22Rv1 (cell line): ENCODE measurements around the gene JPH3.

Experiments used
- H3K27ac ChIP-seq: fragments of 450-650 bp; 2 replicates; pipeline ENCODE4 v1.5.1; 2017
- ZFX ChIP-seq: fragments of 450-650 bp; IDR thresholded peaks from 2 replicates; pipeline ENCODE4 v1.6.1; 2017; ENCODE audit warnings: antibody characterized with exemption, borderline replicate concordance
- TF ChIP-seq, protein P1 (sequence below): fragments of 450-650 bp; IDR thresholded peaks from 2 replicates; pipeline ENCODE4 v1.5.1; 2017; ENCODE audit warnings: mild to moderate bottlenecking

JPH3 gene

DNA sequence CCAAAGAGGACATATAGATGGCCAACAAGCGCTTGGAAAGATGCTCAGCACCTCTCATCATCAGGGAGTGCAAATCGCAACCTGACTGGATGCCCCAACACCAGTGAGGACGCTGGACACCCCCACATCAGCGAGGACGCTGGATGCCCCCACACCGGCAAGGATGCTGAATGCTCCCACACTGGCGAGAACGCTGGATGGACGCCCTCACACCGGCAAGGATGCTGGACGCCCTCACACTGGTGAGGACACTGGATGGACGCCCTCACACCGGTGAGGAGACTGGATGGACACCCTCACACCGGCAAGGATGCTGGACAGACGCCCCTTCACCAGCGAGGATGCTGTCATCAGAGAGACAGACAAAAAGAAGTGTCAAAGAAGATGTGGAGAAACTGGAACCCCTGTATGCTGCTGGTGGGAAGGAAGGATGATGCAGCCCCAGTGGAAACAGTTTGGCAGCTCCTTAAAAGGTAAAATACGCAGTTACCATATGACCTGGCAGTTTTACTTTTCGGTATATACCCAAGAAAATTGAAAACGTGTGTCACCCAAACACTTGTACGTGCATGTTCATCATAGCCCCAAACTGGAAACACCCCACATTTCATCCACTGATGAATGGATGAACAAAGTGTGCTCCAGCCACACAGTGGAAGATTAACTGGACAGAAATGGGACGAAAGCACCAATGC, 10.1 kb upstream of the JPH3 start:
- TF ChIP-seq, protein P1, sequence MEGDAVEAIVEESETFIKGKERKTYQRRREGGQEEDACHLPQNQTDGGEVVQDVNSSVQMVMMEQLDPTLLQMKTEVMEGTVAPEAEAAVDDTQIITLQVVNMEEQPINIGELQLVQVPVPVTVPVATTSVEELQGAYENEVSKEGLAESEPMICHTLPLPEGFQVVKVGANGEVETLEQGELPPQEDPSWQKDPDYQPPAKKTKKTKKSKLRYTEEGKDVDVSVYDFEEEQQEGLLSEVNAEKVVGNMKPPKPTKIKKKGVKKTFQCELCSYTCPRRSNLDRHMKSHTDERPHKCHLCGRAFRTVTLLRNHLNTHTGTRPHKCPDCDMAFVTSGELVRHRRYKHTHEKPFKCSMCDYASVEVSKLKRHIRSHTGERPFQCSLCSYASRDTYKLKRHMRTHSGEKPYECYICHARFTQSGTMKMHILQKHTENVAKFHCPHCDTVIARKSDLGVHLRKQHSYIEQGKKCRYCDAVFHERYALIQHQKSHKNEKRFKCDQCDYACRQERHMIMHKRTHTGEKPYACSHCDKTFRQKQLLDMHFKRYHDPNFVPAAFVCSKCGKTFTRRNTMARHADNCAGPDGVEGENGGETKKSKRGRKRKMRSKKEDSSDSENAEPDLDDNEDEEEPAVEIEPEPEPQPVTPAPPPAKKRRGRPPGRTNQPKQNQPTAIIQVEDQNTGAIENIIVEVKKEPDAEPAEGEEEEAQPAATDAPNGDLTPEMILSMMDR = no peak
- no peak for TF ChIP-seq ZFX
- H3K27ac ChIP-seq = no peak overlapping the region

DNA sequence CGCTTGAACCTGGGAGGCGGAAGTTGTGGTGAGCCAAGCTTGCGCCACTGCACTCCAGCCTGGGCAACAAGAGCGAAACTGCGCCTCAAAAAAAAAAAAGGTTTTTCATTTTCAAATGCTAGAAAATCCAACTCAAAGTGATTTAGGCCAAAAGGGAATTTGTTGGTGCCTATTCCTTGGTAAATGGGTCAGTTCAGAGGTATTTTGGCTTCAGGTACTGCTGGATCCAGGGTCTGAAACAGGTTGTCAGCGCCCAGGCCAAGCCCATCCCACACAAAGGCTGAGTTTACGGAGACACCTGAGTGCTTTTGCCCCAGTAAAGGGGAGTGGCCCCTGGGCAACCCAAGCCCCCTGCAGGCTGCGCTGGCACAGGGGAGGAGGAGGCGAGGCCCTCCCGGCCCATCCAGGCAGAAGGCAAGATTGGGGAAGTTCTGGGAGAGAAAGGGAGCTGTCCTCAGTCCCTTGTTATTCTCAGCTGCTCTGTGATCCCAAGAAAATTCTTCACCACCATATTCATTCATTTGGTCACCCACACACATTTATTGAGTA, 8.5 kb upstream of the JPH3 start:
- no peak for TF ChIP-seq ZFX
- TF ChIP-seq, protein P1 = no peak
- no peak overlapping the region for H3K27ac ChIP-seq

DNA sequence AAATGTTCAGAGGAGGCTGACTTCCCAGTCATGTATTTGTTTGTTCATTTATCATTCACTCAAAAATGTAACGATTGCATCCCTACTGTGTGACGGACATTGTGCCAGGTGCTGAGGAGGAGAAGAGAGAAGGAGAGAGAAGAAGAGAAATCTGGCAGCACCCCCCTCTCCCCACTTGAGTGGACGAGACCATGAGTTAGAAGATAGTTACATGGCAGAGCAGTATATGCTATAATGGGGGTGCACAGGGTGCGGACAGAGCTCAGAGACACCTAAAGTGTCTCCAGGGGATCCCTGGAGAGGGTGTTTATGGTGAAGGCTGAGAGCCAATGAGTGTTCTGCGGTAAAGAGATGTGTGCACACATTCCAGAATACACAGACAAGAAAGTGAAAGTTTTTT, 6.6 kb upstream of the JPH3 start:
- TF ChIP-seq, protein P1 = no peak
- no peak for TF ChIP-seq ZFX

DNA sequence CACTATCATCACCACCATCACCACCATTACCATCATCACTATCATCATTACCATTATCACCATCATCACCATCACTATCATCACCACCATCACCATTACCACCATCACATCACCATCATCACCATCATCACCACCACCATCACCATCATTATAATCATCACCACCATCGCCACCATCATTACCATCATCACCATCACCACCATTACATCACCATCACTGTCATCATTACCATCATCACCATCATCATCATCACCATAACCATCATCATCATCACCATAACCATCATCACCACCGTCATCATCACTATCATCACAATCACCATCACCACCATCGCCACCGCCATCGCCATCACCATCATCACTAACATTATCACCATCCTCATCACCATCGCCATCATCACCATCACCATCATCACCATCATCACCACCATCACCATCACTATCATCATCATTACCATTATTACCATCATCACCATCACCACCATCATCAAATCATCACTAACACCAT, 4.9 kb upstream of the JPH3 start:
- H3K27ac ChIP-seq = no peak overlapping the region
- TF ChIP-seq, protein P1 = no peak
- no peak for TF ChIP-seq ZFX

More for the DNA sequence above, 6.6 kb upstream of the JPH3 start:
- no peak overlapping the region for H3K27ac ChIP-seq

DNA sequence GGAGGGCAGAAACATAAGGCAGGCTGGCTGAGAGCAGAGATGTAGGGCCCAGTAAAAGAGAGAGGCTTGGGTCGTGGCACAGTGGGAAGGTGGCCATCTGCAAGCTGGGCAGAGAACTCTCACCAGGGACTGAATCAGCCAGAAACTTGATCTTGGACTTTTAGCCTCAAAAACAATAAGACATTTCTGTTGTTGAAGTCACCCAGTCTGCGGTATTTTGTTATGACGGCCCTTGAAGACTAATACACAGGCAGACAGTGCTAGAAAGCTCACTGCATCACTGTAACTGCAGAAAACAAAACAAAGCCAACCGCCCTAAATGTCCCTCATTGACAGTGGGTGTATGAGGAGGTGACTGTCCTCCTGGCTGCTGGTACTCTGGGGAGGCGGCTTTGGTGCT, 3.9 kb upstream of the JPH3 start:
- TF ChIP-seq, protein P1 = no peak
- no peak for TF ChIP-seq ZFX
- H3K27ac ChIP-seq = no peak overlapping the region

DNA sequence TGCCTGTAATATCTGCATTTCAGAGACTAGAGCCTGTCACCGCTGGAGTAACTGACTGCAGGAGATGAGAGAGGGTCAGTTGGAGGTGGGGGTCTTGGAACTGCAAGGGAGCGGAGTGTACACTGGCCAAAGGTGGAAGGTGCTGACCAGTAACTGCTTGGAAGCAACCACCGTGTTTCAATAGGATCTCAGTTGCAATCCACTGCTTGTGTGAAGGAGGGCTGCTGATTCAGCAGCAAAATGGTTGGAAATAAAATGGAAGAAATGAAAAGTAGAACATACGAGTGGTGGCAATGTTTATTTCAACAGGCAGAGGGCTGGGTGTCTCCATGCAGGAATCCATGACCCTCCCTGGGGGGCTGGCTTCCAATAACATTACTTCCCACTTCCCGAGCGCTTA, 2.1 kb upstream of the JPH3 start:
- TF ChIP-seq, protein P1 = no peak
- TF ChIP-seq ZFX = no peak
- no peak overlapping the region for H3K27ac ChIP-seq

DNA sequence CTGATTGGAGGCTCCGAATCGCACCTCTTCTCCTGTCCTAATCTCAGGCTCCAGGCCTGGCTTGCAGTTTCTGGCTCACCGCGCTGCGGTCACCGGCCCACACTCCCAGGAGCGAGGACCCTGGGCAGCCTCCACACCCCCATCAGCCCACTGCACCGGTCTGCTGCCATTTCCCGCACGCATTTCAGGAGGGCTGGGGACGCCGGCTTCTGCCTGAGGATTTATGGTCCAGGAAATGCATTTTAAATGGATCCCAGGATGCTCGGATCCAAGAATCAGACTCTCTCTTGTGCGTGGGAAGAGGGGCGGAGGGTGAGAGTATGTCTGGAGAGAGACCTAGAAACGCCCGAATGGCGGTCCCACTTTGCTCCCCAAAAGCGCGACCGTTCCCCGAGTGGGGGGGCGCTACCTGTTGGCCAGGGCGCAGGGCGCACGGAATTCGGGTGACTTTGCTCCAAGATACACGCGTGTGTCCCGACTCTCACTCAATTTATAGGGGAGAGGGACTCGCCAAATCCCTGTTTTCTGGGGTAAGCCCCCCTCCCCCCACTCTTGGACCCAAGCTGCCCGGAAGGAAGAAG, 817 bp upstream of the JPH3 start:
- TF ChIP-seq, protein P1 = no peak
- no peak for TF ChIP-seq ZFX

More for the DNA sequence above, 817 bp upstream of the JPH3 start:
- no peak overlapping the region for H3K27ac ChIP-seq
